A549 treated with Mapracorat at 1 μM for 4 hours (cell line): ENCODE measurements around the gene KLHDC8B. TPM values are rescaled to one million over a fixed set of nuclear protein-coding genes. Genes with fewer than 3 reads are reported as not detected.

Experiments used
- total RNA-seq: library from RNA; stranded (reverse); fragments of 200-300 nt; extraction: Qiagen RNA extraction; gene quantifications from 5 replicates; pipeline ENCODE4 v1.2.3, GENCODE V29; 2022

The KLHDC8B gene
- 4.4 to 7.0 TPM (median 5.7 TPM) in 5 replicates for total RNA-seq

GRCh38 chr3:49171119-49171774 is at the start of gene KLHDC8B:
Gene KLHDC8B (plus strand): TSS chr3:49171598. CDS start chr3:49172770, 1,172 bp downstream.

GRCh38 chr3:49132437-49133225 is 38.8 kb upstream of the KLHDC8B start, which contains the start of gene LAMB2:
Gene LAMB2 (minus strand): TSS chr3:49133050. CDS start chr3:49132867, 183 bp downstream.

GRCh38 chr3:49165771-49166751 is 5.3 kb upstream of the KLHDC8B start, which contains the start of gene CCDC71:
Gene CCDC71 (minus strand): TSS chr3:49166331. CDS start chr3:49164208, 2,123 bp downstream.

Other genes with a start within 250 kb of the KLHDC8B start
- gene P4HTM, start 181.4 kb upstream of the KLHDC8B start, total RNA-seq = 12.7 to 19.4 TPM (median 18.5 TPM) in 5 replicates
- 56.1 to 78.2 TPM (median 75.6 TPM) in 5 replicates for gene WDR6, start 164.2 kb upstream of the KLHDC8B start, total RNA-seq
- gene DALRD3, start 153.0 kb upstream of the KLHDC8B start, total RNA-seq = 19.6 to 25.4 TPM (median 24.4 TPM) in 5 replicates
- 61.9 to 93.9 TPM (median 86.0 TPM) in 5 replicates for gene NDUFAF3, start 149.5 kb upstream of the KLHDC8B start, total RNA-seq
- 151 to 161 TPM (median 154 TPM) in 5 replicates for gene IMPDH2, start 142.2 kb upstream of the KLHDC8B start, total RNA-seq
- 37.1 to 40.0 TPM (median 38.9 TPM) in 5 replicates for gene QRICH1, start 77.5 kb upstream of the KLHDC8B start, total RNA-seq
- gene QARS1, start 66.8 kb upstream of the KLHDC8B start, total RNA-seq = 121 to 151 TPM (median 137 TPM) in 5 replicates
- gene USP19, start 50.8 kb upstream of the KLHDC8B start, total RNA-seq = 17.2 to 23.8 TPM (median 23.3 TPM) in 5 replicates
- gene LAMB2, start 38.5 kb upstream of the KLHDC8B start, total RNA-seq = 82.0 to 115 TPM (median 113 TPM) in 5 replicates
- 12.1 to 15.3 TPM (median 12.2 TPM) in 5 replicates for gene CCDC71, start 5.3 kb upstream of the KLHDC8B start, total RNA-seq
- 1.5 to 2.5 TPM (median 1.8 TPM) in 5 replicates for gene C3orf62, start 105.6 kb downstream of the KLHDC8B start, total RNA-seq
- 11.4 to 15.4 TPM (median 13.8 TPM) in 5 replicates for gene USP4, start 168.5 kb downstream of the KLHDC8B start, total RNA-seq
- 262 to 306 TPM (median 293 TPM) in 5 replicates for gene GPX1, start 186.8 kb downstream of the KLHDC8B start, total RNA-seq
- 449 to 503 TPM (median 464 TPM) in 5 replicates for gene RHOA, start 240.4 kb downstream of the KLHDC8B start, total RNA-seq
- gene TCTA, start 240.8 kb downstream of the KLHDC8B start, total RNA-seq = 21.0 to 25.1 TPM (median 22.6 TPM) in 5 replicates